Dedifferentiated amniotic fluid mesenchymal stem cell (primary cell): ENCODE measurements around the gene MBD6.
"Not testable (repeated sequence)": the region's sequence is repeated elsewhere in the genome, so short reads cannot be mapped to it uniquely, and the experiment has no call there.

ENCODE experiments used
- DNase-seq: peaks from one replicate; pipeline ENCODE4 v3.0.0-alpha.2; 2016; ENCODE audit errors: extremely low spot score

MBD6 gene

DNA sequence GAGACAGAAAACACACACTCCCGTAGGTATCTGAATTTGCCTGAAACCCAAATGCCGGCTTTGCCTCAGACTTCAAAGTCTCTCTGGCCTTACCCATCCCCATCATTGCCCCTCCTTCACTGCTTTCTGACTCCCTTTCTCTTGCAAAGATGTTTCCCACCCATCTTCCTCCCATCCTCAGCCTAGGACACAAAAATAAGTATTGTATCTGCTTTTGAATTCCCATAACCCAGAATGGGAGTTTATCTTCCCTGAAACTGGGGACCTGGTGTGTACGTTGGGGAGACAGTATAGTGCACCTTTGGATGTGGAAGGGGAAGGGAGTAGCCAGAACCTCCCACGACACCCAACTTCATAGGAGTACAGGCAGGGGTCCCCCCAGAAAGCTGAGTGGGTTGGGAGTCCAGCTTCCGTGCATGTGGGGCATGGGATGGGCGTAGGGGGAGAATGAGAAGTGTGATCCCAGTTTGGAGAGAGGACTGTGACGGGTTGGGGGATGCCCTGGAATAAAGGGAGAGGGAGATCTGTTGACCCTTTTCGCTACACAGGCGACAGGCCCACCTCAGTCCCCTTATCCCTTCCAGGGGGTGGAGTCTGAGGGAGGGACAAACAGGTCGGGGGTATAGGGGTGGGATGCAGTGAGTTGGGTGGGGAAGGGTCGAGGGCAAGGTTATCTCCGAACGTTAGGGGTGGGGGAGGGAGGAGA, 26.7 kb downstream of the MBD6 start:
- no peak for DNase-seq

- DNase-seq: no peak
Observed at GRCh38 chr12:57549909-57550640, 27.5 kb downstream of the MBD6 start, which contains the start of gene KIF5A. Gene KIF5A (plus strand): TSS chr12:57550044. CDS start chr12:57550272, 228 bp downstream.

- DNase-seq: no peak
Observed at GRCh38 chr12:57550641-57551549, 28.3 kb downstream of the MBD6 start.

DNA sequence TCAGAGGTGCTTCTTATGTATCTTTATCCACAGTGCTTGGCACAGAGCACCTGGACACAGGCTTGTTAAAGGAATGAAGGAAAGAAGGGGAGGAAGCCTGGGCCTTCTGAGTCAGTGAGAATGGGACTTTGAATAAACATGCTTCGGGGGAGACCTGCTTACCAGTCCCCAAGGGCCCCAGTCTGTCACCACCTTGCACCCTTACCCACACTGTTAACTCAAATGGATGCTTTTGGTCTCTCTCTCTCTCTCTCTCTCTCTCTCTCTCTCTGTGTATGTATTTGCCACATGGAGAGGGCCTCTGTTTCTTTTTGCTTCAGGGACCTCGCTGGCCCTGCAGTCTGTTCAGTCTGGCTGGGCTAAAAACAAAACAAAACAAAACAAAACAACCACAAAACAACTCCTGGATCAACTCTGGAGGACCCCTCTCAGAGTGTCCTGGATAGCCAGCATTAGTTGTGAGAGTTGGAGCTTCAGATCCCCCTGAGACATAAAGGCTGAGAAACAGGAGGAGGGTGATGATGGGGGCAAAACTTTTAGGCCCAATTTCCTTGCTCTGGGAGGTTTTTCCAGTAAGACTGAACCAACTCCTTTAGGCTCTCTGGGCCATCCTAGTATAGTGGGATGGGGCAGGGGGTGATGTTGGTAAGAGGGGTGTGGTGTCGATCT, 29.1 kb downstream of the MBD6 start:
- no peak for DNase-seq

DNA sequence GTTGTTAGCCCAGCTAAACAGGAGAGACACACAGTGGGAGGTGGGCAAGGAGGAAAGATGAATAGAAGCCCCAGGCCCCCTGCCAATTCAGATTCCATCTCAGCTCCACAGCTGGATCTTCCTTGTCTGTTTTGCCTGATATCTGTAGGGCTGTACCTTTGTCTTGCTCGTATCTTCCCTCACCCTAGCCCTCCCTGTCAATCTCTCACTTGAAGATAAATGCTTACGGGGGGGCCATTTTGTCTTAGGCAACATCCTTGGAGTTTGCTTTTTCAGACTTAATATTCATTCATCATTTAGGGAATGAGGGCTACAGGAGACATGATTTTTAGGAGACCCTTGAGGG, 29.7 kb downstream of the MBD6 start:
- no peak for DNase-seq

GRCh38 chr12:57552835-57553313, 30.2 kb downstream of the MBD6 start:
- no peak for DNase-seq

- DNase-seq: no peak
Observed at GRCh38 chr12:57553343-57554202, 30.9 kb downstream of the MBD6 start.

GRCh38 chr12:57554453-57554852, 31.8 kb downstream of the MBD6 start:
- DNase-seq: no peak

GRCh38 chr12:57554897-57555296, 32.3 kb downstream of the MBD6 start:
- no peak for DNase-seq

- no peak for DNase-seq
Observed at GRCh38 chr12:57558864-57559263, 36.2 kb downstream of the MBD6 start.

DNA sequence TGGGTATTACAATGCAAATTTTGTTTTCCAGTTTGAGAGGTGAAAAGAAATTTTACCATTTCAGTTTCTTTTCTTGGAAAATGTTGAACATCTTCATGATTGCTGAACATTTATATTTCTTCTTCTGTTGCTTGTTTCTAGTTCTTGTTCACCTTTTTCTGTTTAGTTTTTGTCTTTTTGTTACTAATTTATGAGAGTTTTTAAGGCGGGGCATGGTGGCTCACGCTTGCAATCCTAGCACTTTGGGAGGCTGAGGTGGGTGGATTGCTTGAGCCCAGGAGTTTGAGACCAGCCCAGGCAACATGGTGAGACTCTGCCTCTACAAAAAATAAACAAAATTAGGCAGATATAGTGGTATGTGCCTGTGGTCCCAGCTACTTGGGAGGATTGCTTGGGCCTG, 37.9 kb downstream of the MBD6 start:
- DNase-seq: no peak

DNA sequence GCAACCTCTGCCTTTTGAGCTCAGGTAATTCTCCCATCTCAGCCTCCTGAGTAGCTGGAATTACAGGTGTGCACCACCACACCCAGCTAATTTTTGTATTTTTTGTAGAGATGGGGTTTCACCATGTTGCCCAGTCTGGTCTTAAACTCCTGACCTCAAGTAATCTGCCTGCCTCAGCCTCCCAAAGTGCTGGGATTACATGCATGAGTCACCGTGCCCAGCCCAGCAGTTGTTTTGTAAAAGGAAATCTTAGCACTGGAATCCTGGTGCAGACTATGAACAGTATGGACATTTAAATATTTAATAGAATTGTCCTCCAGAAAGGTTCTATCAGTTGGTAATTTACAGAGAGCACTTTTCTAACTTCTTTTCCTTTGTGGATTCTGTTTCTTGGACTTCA, 38.5 kb downstream of the MBD6 start:
- DNase-seq: not testable (repeated sequence)

DNA sequence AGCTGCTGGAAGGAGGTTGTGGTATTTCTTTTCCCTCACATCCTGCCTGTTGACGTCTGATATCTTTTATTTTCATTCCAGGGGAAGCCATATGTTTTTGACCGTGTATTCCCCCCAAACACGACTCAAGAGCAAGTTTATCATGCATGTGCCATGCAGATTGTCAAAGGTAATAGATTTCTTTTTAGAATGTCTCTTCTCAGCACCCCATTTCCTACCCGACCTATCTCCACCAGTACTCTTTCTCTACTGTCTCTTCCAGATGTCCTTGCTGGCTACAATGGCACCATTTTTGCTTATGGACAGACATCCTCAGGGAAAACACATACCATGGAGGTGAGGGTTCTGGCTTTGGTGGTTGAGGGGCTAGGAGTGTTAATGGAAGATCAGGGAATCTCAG, 40.7 kb downstream of the MBD6 start:
- no peak for DNase-seq

DNA sequence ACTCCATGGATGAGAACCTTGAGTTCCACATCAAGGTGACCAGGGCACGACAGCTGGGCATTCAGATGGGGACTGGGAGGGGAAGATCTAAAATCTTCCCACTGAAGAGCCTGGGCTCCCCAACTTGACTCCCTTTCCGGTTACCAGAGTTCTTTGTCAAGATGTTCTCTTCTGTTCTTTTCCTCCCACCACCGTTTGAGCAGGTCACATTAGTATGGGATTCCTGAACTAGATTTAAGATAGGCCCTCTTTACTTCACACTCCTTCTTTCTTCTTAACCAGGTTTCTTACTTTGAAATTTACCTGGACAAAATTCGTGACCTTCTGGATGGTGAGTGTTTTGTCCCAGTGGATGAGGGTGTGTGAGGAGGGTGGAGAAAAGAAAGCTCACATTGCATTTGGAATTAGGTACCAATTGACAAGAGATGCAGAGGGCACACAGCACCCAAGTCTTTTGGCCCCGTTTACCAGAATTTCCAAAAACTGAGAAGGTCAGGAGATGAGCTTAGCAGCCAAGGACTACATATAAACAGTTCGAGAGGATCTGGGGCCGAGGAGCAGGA, 41.6 kb downstream of the MBD6 start:
- DNase-seq: no peak

DNA sequence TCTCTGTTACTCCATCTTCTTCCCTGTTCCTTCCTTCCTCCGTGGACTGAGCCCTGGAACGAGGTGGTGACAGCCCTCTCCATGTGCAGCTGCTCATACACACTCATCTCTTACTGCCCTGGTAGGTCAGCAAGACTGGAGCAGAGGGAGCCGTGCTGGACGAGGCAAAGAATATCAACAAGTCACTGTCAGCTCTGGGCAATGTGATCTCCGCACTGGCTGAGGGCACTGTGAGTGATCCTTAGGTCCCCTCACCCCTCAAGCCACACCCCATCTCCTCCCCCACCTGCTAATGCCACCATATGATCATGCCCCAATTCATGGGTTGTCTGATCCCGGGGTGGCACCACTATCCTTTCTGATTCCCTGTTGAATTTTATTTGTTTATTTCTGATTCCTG, 46.2 kb downstream of the MBD6 start:
- DNase-seq: no peak

- no peak for DNase-seq
Observed at GRCh38 chr12:57569858-57570257, 47.2 kb downstream of the MBD6 start.

DNA sequence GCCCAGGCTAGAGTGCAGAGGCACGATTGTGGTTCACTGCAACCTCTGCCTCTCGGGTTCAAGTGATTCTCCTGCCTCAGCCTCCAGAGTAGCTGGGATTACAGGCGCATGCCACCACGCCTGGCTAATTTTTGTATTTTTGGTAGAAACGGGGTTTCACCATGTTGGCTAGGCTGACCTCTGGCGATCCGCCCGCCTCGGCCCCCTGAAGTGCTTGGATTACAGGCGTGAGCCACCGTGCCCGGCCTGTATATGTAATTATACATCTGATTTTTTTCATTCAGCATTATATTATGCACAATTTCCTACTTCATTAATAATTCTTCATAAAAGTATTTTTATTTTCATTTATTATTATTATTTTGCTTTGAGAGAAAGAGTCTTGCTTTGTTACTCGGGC, 47.8 kb downstream of the MBD6 start:
- DNase-seq: not testable (repeated sequence)

DNA sequence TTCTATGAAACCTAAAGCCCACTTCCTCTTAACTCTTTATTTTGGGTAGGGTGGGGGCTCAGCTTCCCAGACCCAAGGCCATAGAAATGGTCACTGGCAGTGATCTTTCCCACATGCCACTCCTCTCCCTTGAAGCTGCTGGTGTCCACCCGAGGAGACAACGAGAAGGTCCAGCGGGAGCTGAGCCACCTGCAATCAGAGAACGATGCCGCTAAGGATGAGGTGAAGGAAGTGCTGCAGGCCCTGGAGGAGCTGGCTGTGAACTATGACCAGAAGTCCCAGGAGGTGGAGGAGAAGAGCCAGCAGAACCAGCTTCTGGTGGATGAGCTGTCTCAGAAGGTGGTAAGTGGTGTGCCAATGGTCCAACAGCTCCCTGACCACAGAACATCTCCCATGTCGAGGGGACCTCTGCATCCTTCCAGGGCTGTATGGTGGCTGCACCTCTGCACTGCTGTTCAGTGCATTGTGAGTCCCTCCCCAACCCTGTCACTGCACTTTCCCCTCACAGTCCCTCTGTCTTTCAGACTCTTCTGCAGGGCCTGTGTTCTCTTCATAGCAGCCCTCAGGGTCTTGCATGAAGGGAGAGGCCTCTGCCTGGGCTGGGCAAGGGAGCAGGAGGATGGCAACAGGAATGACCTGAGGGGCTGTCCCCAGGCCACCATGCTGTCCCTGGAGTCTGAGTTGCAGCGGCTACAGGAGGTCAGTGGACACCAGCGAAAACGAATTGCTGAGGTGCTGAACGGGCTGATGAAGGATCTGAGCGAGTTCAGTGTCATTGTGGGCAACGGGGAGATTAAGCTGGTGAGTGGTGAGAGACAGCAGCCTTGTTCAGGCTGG, 49.5 kb downstream of the MBD6 start:
- no peak for DNase-seq

DNA sequence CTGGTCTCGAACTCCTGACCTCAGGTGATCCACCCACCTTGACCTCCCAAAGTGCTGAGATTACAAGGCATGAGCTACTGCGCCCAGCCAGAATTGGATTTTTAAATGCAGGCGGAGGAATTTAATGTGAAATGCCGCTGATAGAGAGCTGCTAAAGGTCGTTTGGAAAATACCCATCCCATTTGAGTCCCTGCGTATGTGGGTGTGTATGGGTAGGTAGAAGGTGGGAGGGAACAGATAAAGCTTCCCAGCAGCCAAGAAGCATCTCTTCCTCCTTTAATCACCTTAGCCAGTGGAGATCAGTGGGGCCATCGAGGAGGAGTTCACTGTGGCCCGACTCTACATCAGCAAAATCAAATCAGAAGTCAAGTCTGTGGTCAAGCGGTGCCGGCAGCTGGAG, 52.2 kb downstream of the MBD6 start:
- no peak for DNase-seq
